GM12872 (cell line): ENCODE measurements around the gene BRSK2.

Experiments
- TF ChIP-seq, protein P1 (sequence below): IDR thresholded peaks from 3 replicates; pipeline ENCODE4 v1.5.1; 2011; ENCODE audit warnings: low read depth, mild to moderate bottlenecking, low read length, moderate library complexity; ENCODE audit not compliant: insufficient read depth

Gene BRSK2

GRCh38 chr11:1404461-1405185 is 14.9 kb downstream of the BRSK2 start:
- TF ChIP-seq, protein P1, sequence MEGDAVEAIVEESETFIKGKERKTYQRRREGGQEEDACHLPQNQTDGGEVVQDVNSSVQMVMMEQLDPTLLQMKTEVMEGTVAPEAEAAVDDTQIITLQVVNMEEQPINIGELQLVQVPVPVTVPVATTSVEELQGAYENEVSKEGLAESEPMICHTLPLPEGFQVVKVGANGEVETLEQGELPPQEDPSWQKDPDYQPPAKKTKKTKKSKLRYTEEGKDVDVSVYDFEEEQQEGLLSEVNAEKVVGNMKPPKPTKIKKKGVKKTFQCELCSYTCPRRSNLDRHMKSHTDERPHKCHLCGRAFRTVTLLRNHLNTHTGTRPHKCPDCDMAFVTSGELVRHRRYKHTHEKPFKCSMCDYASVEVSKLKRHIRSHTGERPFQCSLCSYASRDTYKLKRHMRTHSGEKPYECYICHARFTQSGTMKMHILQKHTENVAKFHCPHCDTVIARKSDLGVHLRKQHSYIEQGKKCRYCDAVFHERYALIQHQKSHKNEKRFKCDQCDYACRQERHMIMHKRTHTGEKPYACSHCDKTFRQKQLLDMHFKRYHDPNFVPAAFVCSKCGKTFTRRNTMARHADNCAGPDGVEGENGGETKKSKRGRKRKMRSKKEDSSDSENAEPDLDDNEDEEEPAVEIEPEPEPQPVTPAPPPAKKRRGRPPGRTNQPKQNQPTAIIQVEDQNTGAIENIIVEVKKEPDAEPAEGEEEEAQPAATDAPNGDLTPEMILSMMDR = no peak

DNA sequence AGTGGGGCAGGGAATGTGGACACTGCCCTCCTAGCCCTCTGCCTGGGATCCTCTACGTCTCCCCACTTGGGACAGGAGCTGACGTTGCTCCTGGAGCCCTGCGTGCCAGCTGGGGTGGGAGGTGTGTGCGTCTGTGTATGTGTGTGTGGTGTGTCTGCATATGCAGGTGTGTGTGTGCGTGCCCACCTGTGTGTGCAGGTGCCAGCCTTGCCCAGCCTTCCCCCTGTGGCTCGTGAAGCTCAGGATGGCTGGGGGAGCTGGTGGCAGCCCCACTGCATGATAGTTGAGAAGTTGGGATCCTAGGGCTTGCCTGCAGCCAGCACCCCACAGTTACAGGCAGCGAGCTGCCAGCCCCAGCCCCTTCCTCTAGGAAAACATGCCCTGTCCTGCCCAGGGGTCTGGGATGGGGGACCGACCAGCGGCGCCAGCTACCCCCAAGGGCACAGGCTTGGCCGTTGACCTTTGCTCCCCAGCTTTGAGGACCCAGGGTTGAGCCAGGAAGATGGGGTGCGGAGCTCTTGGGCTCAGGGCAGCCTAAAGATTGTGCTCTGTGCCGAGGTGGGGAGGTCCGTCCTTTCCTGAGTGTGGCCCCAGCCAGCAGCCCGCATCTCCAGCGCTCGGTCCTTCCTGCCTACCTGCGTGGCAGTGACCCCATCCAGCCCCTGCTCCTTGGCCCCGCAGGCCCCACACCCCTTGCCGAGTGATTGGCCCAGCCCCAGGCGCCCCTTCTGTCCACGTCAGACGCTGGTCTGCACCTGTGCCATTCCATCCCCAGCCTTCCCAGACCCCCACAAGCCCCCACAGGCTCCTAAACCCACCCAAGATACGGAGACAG is 15.7 kb downstream of the BRSK2 start:
- TF ChIP-seq, protein P1 = no peak

DNA sequence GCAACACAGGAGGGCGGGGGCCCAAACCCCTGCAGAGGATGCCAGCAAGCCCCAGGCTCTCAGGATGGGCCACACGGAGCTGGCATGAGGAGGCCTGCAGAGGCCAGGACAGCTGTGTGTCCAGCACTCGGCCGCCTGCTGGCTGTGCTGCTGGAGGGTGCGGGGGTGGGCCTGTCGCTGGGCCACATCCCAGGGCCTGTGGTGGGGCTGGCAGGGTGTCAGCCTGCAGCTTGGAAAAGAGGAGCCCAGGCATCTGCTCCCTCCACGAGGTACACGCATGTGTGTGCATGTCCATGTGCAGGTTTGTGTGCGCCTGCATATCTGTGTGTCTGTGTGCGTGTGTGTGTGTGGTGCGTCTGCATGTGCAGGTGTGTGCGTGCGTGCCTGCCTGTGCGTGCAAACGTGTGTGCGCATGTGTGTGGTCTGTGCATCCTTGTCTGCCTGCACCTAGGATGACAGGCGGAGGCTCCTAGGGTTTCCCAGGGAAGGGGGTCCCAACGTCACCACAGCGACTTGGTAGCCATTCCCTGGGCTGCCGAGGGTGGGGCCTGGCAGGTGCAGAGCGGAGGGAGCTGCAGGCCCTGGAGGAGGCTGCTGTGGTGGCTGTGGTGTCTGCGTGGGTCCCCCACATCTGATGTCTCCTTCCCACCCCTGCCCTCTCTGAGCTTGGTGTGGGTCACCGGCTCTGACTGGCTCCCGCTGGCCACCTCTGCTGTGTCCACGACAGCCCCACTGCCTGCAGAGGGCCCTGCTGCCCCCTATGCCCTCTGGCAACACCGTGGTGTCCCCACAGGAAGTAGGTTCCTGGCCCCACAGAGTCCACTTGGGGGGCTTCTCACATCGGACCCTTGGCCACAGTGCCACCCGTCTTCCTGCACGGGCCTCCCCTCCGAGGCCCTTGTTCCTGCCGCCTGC is 17.1 kb downstream of the BRSK2 start:
- TF ChIP-seq, protein P1 = no peak

DNA sequence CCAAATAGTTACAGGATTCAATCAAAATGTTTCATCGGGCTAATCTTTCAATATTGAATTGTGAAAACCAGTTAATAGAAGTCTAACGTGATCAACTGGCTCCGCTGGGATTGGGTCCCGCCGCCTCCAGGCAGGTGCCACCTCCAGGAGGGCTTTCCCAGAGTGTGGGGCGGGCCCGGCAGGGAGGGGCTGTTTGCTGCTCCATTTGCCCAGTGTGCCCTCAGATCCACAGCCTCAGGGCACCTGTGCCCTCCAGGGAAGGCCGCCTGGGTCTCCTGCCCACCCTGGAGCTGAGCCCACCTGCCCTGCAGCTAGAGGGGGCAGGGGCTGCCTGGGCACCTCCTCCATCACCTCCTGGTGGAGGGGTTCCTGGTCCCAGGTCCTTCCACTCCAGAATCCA is 17.9 kb downstream of the BRSK2 start:
- TF ChIP-seq, protein P1 = no peak

DNA sequence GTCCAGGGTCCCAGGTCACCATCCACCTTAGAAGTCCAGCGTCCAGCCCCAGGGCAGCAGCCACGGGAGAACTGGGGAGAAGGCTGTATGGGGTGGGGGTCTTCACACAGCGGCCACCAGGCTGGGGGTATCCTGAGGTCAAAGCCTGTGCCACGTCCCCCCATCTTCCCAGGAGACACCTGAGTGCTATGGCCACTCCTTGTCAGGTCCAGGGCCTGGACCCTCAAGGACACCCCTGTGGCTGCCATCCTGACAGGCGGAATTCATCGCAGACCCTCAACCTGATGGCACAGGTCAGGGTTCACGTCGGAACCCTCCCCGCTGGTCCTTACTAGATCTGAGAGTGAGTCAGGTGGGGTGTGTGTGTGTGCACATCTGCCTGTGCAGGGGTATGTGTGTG is 18.6 kb downstream of the BRSK2 start:
- TF ChIP-seq, protein P1 = no peak

DNA sequence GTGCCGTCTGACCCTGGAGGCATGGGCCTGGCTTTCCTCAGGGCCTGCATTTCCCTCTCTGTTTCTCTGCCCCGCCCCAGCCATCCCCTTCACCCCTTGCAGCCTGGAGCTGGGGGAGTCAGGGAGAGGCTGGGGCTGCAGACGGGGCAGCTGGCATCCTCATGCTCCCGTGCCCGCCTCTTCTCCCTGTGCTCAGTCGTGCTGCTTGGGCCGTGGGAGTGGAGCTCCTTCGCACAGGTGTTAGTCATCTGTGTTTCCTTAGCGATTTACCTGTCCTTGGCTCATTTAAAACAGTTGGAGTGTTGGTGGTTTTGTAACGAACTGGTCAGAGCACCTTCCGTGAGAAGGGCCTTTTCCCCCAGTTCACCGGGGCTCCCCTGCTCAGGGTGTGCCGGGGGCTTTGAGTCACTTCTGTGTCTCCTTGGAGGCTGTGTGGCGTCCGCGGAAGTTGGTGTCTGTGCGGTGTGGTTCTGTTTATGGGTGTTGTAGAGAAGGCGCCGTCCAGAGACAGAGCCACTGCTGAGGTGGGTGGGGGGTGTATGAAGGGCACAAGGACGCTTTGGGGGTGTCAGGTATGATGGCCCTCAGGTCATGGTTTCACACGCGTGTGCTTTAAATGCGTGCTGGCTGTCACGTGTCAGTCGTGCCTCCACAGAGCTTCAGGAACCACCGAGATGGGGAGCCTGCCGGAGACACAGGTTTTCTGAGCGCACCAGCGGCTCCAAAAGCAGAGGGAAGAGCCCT is 19.5 kb downstream of the BRSK2 start:
- TF ChIP-seq, protein P1 = no peak
